K562 (cell line): ENCODE data around the gene SH3BP2. TPM values are rescaled to one million over a fixed set of nuclear protein-coding genes. Genes with fewer than 3 reads are reported as not detected.

Experiments
- ATAC-seq: fragments of 200-7000 bp; cut with Tn5 transposase; 3 replicates; pipeline ENCODE4 v1.9.1; 2020; ENCODE audit warnings: moderate library complexity
- BruUV-seq: library from RNA; stranded (reverse); fragments of 400-500 nt; replicated peaks from 2 replicates; lab custom pipeline; 2021; lab: Mats Ljungman, UMichigan
- CTCF ChIA-PET: fragments of 300-600 bp; formaldehyde crosslinking; extraction: SDS; loops from one replicate; lab custom pipeline; 2021; ENCODE audit warnings: low intra/inter-chr PET ratio; lab: Yijun Ruan, JAX
- POLR2A ChIA-PET: fragments of 300-600, 350-650 bp; sonication (Branson Sonifier 250); formaldehyde crosslinking; extraction: SDS; loops from one replicate; lab custom pipeline; 2021; ENCODE audit warnings: antibody characterized with exemption, inconsistent platforms; lab: Yijun Ruan, JAX
- DNase-seq, 4 experiments: peaks; one replicate each; pipeline versions ENCODE4 v3.0.0 to v3.0.0-alpha.2; 2011 to 2018; ENCODE audit warnings: low spot score in 3 of 4, mixed read lengths in 3 of 4; ENCODE audit errors: extremely low read depth in 1 of 4
- FAIRE-seq: peaks from 2 replicates; lab custom pipeline; 2011; peaks lifted over from hg19 to GRCh38; lab: Jason Lieb, UNC
- H2AFZ ChIP-seq: 2 replicates; pipeline ENCODE4 v1.6.0; 2011; ENCODE audit warnings: low read depth, low read length, control low read depth, inconsistent platforms
- H3K27ac ChIP-seq: fragments of 200-600 bp; 3 replicates; pipeline ENCODE4 v1.8.0; 2011; ENCODE audit warnings: low read depth, mild to moderate bottlenecking, control low read depth, inconsistent platforms, low read length, moderate library complexity, mixed read lengths; ENCODE audit errors: extremely low read depth
- H3K27me3 ChIP-seq, 2 experiments: fragments of 300-600 bp in 1 of 2; 2 replicates in 1 of 2; 3 replicates in 1 of 2; pipeline versions ENCODE4 v1.6.0 to v1.8.0; 2011; ENCODE audit warnings: inconsistent platforms in 2 of 2, low read length in 2 of 2, mild to moderate bottlenecking in 1 of 2, mixed read lengths in 1 of 2, moderate library complexity in 1 of 2; ENCODE audit not compliant: control insufficient read depth in 2 of 2, insufficient read depth in 2 of 2
- H3K36me3 ChIP-seq: fragments of 300-600 bp; 3 replicates; pipeline ENCODE4 v1.8.0; 2011; ENCODE audit warnings: mild to moderate bottlenecking, low read length, inconsistent platforms; ENCODE audit not compliant: control insufficient read depth, insufficient read depth
- H3K4me1 ChIP-seq, 2 experiments: fragments of 200-600 bp in 1 of 2; replicated peaks in 1 of 2; 2 replicates in 1 of 2; 3 replicates in 1 of 2; pipeline versions ENCODE4 v1.5.1 to v1.8.0; 2011; ENCODE audit warnings: inconsistent platforms in 2 of 2, low read length in 2 of 2, mild to moderate bottlenecking in 1 of 2, mixed read lengths in 1 of 2, moderate library complexity in 1 of 2; ENCODE audit not compliant: control insufficient read depth in 2 of 2, insufficient read depth in 2 of 2
- H3K4me2 ChIP-seq: 2 replicates; pipeline ENCODE4 v1.6.1; 2011; ENCODE audit warnings: low read length, control low read depth, inconsistent platforms, mixed read lengths; ENCODE audit not compliant: insufficient read depth
- H3K4me3 ChIP-seq: fragments of 200-600 bp; sonication (generic), shearing (Covaris generic); 2 replicates; pipeline ENCODE4 v1.5.1; 2016; ENCODE audit warnings: control low read depth, inconsistent platforms
- H3K79me2 ChIP-seq: fragments of 200-600 bp; 3 replicates; pipeline ENCODE4 v1.8.0; 2011; ENCODE audit warnings: low read length, inconsistent platforms; ENCODE audit not compliant: control insufficient read depth, insufficient read depth
- H3K9ac ChIP-seq, 2 experiments: 2 replicates each; pipeline versions ENCODE4 v1.6.0 to v1.6.1; 2011; ENCODE audit warnings: low read depth in 2 of 2, low read length in 2 of 2, control low read depth in 1 of 2, inconsistent platforms in 1 of 2, mild to moderate bottlenecking in 1 of 2, mixed read lengths in 1 of 2; ENCODE audit not compliant: insufficient read depth in 1 of 2
- H3K9me1 ChIP-seq: one replicate; pipeline ENCODE4 v1.6.0; 2011; ENCODE audit warnings: inconsistent platforms, mild to moderate bottlenecking, low read length, moderate library complexity; ENCODE audit not compliant: control insufficient read depth, insufficient read depth
- H3K9me3 ChIP-seq: replicated peaks from 2 replicates; pipeline ENCODE4 v1.5.1; 2011; ENCODE audit warnings: low read depth, low read length, inconsistent platforms; ENCODE audit not compliant: control insufficient read depth, insufficient read depth
- H4K20me1 ChIP-seq: replicated peaks from 2 replicates; pipeline ENCODE4 v1.6.1; 2011; ENCODE audit warnings: low read length, inconsistent platforms, mixed read lengths; ENCODE audit not compliant: control insufficient read depth, insufficient read depth
- BHLHE40 ChIP-seq: IDR thresholded peaks from 2 replicates; pipeline ENCODE4 v1.6.1; 2011; ENCODE audit warnings: low read length, improper control_type of control experiment
- E2F6 ChIP-seq, 2 experiments: IDR thresholded peaks; 2 replicates each; pipeline ENCODE4 v1.6.1; 2011; ENCODE audit warnings: borderline replicate concordance in 1 of 2, control low read depth in 1 of 2, low read depth in 1 of 2, low read length in 1 of 2, mild to moderate bottlenecking in 1 of 2, mixed read lengths in 1 of 2, moderate library complexity in 1 of 2; ENCODE audit not compliant: insufficient read depth in 1 of 2, insufficient read length in 1 of 2, poor library complexity in 1 of 2, severe bottlenecking in 1 of 2; ENCODE audit errors: extremely low read depth in 1 of 2
- GABPA ChIP-seq: fragments of 200-800 bp; sonication (Bioruptor generic); conservative IDR thresholded peaks from 2 replicates; pipeline ENCODE4 v1.6.1; 2016; ENCODE audit warnings: low read depth, missing genetic modification characterization, missing compliant biosample characterization
- NRF1 ChIP-seq, 2 experiments: fragments of 450-650 bp; IDR thresholded peaks in 1 of 2; conservative IDR thresholded peaks in 1 of 2; 2 replicates each; pipeline ENCODE4 v1.6.1; 2014; ENCODE audit warnings: mild to moderate bottlenecking in 2 of 2
- PKNOX1 ChIP-seq: fragments of 450-650 bp; IDR thresholded peaks from 2 replicates; pipeline ENCODE4 v1.6.1; 2016
- RBFOX2 ChIP-seq: fragments of 200-400 bp; formaldehyde crosslinking; IDR thresholded peaks from 2 replicates; pipeline ENCODE4 v1.6.1; 2017; ENCODE audit warnings: low read depth, mild to moderate bottlenecking, low read length, moderate library complexity
- SPI1 ChIP-seq: IDR thresholded peaks from 2 replicates; pipeline ENCODE4 v1.6.1; 2011; ENCODE audit warnings: low read depth, low read length, control low read depth, borderline replicate concordance
- STAT5A ChIP-seq: IDR thresholded peaks from 2 replicates; pipeline ENCODE4 v1.6.1; 2012; ENCODE audit warnings: low read length, inconsistent platforms, borderline replicate concordance
- TAL1 ChIP-seq: fragments of 450-650 bp; IDR thresholded peaks from 2 replicates; pipeline ENCODE4 v1.6.1; 2016; ENCODE audit warnings: mild to moderate bottlenecking
- TFAP4 ChIP-seq: sonication (generic); formaldehyde crosslinking; IDR thresholded peaks from 2 replicates; pipeline ENCODE4 v1.8.0; 2022; ENCODE audit warnings: missing genetic modification reagents, mild to moderate bottlenecking, moderate library complexity, borderline replicate concordance
- THAP12 ChIP-seq: fragments of 250-450 bp; sonication (Bioruptor Pico); IDR thresholded peaks from 2 replicates; pipeline ENCODE4 v1.9.0; 2021; ENCODE audit warnings: mild to moderate bottlenecking, inconsistent platforms
- VEZF1 ChIP-seq: fragments of 200-800 bp; sonication (Bioruptor generic); IDR thresholded peaks from 2 replicates; pipeline ENCODE4 v1.6.1; 2017; ENCODE audit warnings: missing genetic modification characterization, missing compliant biosample characterization
- WGBS: fragments of 100-300 bp; shearing (Covaris generic); methylation state at CpG from one replicate; pipeline ENCODE4 v1.1.6; 2016; ENCODE audit warnings: low coverage, mixed read lengths; ENCODE audit not compliant: insufficient coverage; ENCODE audit errors: missing lambda C conversion rate; 5-methylcytosine and 5-hydroxymethylcytosine counted together
- in situ Hi-C: fragments of 300-500 bp; cut with MboI; formaldehyde crosslinking; loops from 4 replicates; pipeline ENCODE4 v1.15.0; 2018; ENCODE audit warnings: inconsistent platforms, mixed read lengths
- intact Hi-C: fragments of 100-400 bp; cut with micrococcal nuclease; formaldehyde crosslinking; loops from 2 replicates; pipeline ENCODE4 v1.14.2; 2022
- polyA plus RNA-seq, 8 experiments: library from polyadenylated mRNA; depleted of rRNA in 4 of 8; stranded (reverse) in 5 of 8; unstranded in 3 of 8; fragments of >200 nt; fragmentation: Nextera tagmentation in 2 of 8; fragmentation: Illumina TruSeq in 1 of 8; extraction: Ambion mirVana in 2 of 8; extraction: Trizol in 1 of 8; gene quantifications; 2 replicates each; pipeline versions ENCODE4 v1.2.1 to v1.2.3, GENCODE V29; 2011 to 2014; ENCODE audit warnings: inconsistent platforms in 1 of 8, missing spikeins in 1 of 8
- total RNA-seq, 7 experiments: library from RNA; depleted of rRNA in 6 of 7; stranded (reverse); fragments of >200 nt in 6 of 7; fragmentation: Illumina TruSeq in 2 of 7; extraction: Trizol in 2 of 7; gene quantifications; 2 replicates each; pipeline versions ENCODE4 v1.2.1 to v1.2.3, GENCODE V29; 2011 to 2021; ENCODE audit warnings: low replicate concordance in 1 of 7

Gene SH3BP2
- total and polyA plus RNA-seq, 9 of the 15 experiments (the other 6 are each of a cell fraction or from before 2014, with no cell fraction given): 0.34 to 16.0 (median 5.1) TPM

- WGBS: 65% methylated on average over 20 of the region's 29 CpGs
- FAIRE-seq: no peak
- in situ Hi-C loops: no loop called here
- intact Hi-C loops: no loop called here
- ChIA-PET CTCF (no interaction called here), POLR2A (interaction anchor here (0.8 to 1.6 kb wide), 2 partner anchors 16 to 202 kb away, joined by 4 read pairs; no protein-coding TSS in a partner anchor)
- Histone ChIP-seq H3K36me3 (no peaks in the 10 kb centered on the region), H3K4me3 (no peak overlapping the region), H3K27me3 (no peaks in the 10 kb centered on the region), H3K9ac (peak overlapping the region in 1 of 2 experiments; percentile 81; a peak in 2 of 4 replicates), H3K9me1 (peaks cover 2% of the 10 kb centered on the region), H2AFZ (no peak overlapping the region), H4K20me1 (no peaks in the 10 kb centered on the region), H3K27ac (no peak overlapping the region), H3K79me2 (no peaks in the 10 kb centered on the region; the same call in 2 of the 3 replicates), H3K4me2 (no peak overlapping the region), H3K4me1 (peaks cover 31 to 86% of the 10 kb centered on the region in 2 experiments), H3K9me3 (no peaks in the 10 kb centered on the region)
- no TSS peak for BruUV-seq
- DNase-seq: peak in 2 of 4 experiments; percentile 47 to 49
- no peak for ATAC-seq
- peak; percentile 35; the same call in 1 of the 2 replicates for TF ChIP-seq RBFOX2
- peak; percentile 32; the same call in 1 of the 2 replicates for TF ChIP-seq GABPA (tag)
- TF ChIP-seq TFAP4 (CRISPR knock-in tag): peak; percentile 60; the same call in 1 of the 2 replicates
- TF ChIP-seq STAT5A: no peak
- TF ChIP-seq THAP12 (CRISPR knock-in tag): no peak
- peak; percentile 24; the same call in 1 of the 2 replicates for TF ChIP-seq PKNOX1
- peak; percentile 44; the same call in 1 of the 2 replicates for TF ChIP-seq BHLHE40
- TF ChIP-seq SPI1: 0 out of 2 replicates have a peak, but pooled peaks have one; percentile 6
- TF ChIP-seq TAL1: no peak
- no peak for TF ChIP-seq NRF1 (conservative IDR thresholded peaks at IDR 0.05 in 1 of 2, IDR thresholded peaks at IDR 0.05 in 1 of 2)
- peak; percentile 44; the same call in 1 of the 2 replicates for TF ChIP-seq VEZF1 (CRISPR knock-in tag)
- peak in 1 of 2 experiments; percentile 38 for TF ChIP-seq E2F6 (IDR thresholded peaks at IDR 0.05; ENCODE audit: borderline replicate concordance in 1 of 2, extremely low read depth in 1 of 2, insufficient read depth in 1 of 2, insufficient read length in 1 of 2, low read depth in 1 of 2, low read length in 1 of 2, poor library complexity in 1 of 2, severe bottlenecking in 1 of 2)
Observed at GRCh38 chr4:2798399-2799223, 5.7 kb downstream of the SH3BP2 start.
